Measurements from ENCODE around the gene ARMH2. TPM values are rescaled to one million over a fixed set of nuclear protein-coding genes. Genes with fewer than 3 reads are reported as not detected.

ARMH2 gene
- total and polyA plus RNA-seq, 9 of the 15 experiments (the other 6 are each of a cell fraction or from before 2014, with no cell fraction given), result not detected

DNA sequence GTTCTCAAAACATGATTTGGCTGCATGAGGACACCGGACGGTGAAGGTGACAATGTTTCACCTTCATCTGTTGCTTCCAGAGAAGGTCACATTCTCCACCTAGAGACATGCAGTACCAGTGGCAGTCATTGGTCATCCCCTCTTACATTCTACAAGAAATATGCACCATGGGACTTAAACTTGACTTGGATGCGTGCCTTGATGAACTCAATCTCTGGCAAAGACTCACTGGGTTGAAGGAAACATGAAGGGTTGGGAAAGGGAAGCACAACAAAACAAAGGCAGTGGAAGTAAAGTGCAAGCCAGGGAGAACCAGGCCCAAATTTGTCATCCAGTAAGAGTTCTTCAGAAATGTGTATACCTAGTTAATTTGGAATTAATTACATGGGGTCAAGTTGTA, 39.4 kb upstream of the ARMH2 start:
- POLR2A ChIA-PET, result interaction anchor here (1.3 kb wide), 1 partner anchor 13 kb away, joined by 3 read pairs; no protein-coding TSS in a partner anchor
- H4K20me1 ChIP-seq (replicated peaks; ENCODE audit: control insufficient read depth, insufficient read depth, low read length), result no peaks in the 10 kb centered on the region
- H3K9me3 ChIP-seq (replicated peaks; ENCODE audit: control insufficient read depth, insufficient read depth, low read depth, low read length), result no peaks in the 10 kb centered on the region
- H3K36me3 ChIP-seq (ENCODE audit: control insufficient read depth, insufficient read depth, low read length), result no peaks in the 10 kb centered on the region
- BruUV-seq (replicated peaks), result no TSS peak
- H3K9me1 ChIP-seq (ENCODE audit: control insufficient read depth, insufficient read depth, low read length), result no peaks in the 10 kb centered on the region
- H3K4me2 ChIP-seq (ENCODE audit: insufficient read depth, low read length), result no peak overlapping the region
- no peak overlapping the region for H3K9ac ChIP-seq (ENCODE audit: insufficient read depth in 1 of 2, low read depth in 2 of 2, low read length in 2 of 2)
- H3K79me2 ChIP-seq (ENCODE audit: control insufficient read depth, insufficient read depth, low read length), result no peaks in the 10 kb centered on the region
- no peak overlapping the region for H3K4me3 ChIP-seq
- FAIRE-seq, result no peak
- in situ Hi-C loops (cut with MboI) (no loop called here), intact Hi-C loops (cut with micrococcal nuclease) (no loop called here)
- H3K27ac ChIP-seq (ENCODE audit: extremely low read depth, low read depth, low read length), result no peak overlapping the region
- TF ChIP-seq PURB (CRISPR knock-in tag; IDR thresholded peaks at IDR 0.05; ENCODE audit: low read depth), result no peak
- no peak for TF ChIP-seq SRSF1 (IDR thresholded peaks at IDR 0.05; ENCODE audit: low read depth, low read length)
- TF ChIP-seq CHD1 (IDR thresholded peaks at IDR 0.05; ENCODE audit: low read length), result no peak
- no peak for TF ChIP-seq LCOR (CRISPR knock-in tag; IDR thresholded peaks at IDR 0.05)
- TF ChIP-seq HDAC8 (tag; IDR thresholded peaks at IDR 0.05), result no peak
- TF ChIP-seq ZNF165 (CRISPR knock-in tag; IDR thresholded peaks at IDR 0.05; ENCODE audit: borderline replicate concordance), result no peak
- TF ChIP-seq SRSF9 (IDR thresholded peaks at IDR 0.05; ENCODE audit: borderline replicate concordance, low read depth, low read length), result no peak
- TF ChIP-seq TRIM24 (IDR thresholded peaks at IDR 0.05), result no peak
- no peak for TF ChIP-seq STAT5B (CRISPR knock-in tag; IDR thresholded peaks at IDR 0.05)
- TF ChIP-seq, protein P1, sequence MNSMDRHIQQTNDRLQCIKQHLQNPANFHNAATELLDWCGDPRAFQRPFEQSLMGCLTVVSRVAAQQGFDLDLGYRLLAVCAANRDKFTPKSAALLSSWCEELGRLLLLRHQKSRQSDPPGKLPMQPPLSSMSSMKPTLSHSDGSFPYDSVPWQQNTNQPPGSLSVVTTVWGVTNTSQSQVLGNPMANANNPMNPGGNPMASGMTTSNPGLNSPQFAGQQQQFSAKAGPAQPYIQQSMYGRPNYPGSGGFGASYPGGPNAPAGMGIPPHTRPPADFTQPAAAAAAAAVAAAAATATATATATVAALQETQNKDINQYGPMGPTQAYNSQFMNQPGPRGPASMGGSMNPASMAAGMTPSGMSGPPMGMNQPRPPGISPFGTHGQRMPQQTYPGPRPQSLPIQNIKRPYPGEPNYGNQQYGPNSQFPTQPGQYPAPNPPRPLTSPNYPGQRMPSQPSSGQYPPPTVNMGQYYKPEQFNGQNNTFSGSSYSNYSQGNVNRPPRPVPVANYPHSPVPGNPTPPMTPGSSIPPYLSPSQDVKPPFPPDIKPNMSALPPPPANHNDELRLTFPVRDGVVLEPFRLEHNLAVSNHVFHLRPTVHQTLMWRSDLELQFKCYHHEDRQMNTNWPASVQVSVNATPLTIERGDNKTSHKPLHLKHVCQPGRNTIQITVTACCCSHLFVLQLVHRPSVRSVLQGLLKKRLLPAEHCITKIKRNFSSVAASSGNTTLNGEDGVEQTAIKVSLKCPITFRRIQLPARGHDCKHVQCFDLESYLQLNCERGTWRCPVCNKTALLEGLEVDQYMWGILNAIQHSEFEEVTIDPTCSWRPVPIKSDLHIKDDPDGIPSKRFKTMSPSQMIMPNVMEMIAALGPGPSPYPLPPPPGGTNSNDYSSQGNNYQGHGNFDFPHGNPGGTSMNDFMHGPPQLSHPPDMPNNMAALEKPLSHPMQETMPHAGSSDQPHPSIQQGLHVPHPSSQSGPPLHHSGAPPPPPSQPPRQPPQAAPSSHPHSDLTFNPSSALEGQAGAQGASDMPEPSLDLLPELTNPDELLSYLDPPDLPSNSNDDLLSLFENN (IDR thresholded peaks at IDR 0.05; ENCODE audit: low read depth in 2 of 2, low read length in 2 of 2), result no peak
- TF ChIP-seq NR2C2 (CRISPR knock-in tag; IDR thresholded peaks at IDR 0.05), result no peak
- no peak for TF ChIP-seq NR2C2 (tag; IDR thresholded peaks at IDR 0.05)
- TF ChIP-seq, protein P2, sequence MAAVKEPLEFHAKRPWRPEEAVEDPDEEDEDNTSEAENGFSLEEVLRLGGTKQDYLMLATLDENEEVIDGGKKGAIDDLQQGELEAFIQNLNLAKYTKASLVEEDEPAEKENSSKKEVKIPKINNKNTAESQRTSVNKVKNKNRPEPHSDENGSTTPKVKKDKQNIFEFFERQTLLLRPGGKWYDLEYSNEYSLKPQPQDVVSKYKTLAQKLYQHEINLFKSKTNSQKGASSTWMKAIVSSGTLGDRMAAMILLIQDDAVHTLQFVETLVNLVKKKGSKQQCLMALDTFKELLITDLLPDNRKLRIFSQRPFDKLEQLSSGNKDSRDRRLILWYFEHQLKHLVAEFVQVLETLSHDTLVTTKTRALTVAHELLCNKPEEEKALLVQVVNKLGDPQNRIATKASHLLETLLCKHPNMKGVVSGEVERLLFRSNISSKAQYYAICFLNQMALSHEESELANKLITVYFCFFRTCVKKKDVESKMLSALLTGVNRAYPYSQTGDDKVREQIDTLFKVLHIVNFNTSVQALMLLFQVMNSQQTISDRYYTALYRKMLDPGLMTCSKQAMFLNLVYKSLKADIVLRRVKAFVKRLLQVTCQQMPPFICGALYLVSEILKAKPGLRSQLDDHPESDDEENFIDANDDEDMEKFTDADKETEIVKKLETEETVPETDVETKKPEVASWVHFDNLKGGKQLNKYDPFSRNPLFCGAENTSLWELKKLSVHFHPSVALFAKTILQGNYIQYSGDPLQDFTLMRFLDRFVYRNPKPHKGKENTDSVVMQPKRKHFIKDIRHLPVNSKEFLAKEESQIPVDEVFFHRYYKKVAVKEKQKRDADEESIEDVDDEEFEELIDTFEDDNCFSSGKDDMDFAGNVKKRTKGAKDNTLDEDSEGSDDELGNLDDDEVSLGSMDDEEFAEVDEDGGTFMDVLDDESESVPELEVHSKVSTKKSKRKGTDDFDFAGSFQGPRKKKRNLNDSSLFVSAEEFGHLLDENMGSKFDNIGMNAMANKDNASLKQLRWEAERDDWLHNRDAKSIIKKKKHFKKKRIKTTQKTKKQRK (IDR thresholded peaks at IDR 0.05; ENCODE audit: borderline replicate concordance, low read depth, low read length), result no peak
- TF ChIP-seq ZKSCAN3 (CRISPR knock-in tag; IDR thresholded peaks at IDR 0.05), result no peak
- no peak for TF ChIP-seq CXXC5 (CRISPR knock-in tag; IDR thresholded peaks at IDR 0.05)
- no peak for TF ChIP-seq ATF1 (CRISPR knock-in tag; IDR thresholded peaks at IDR 0.05)
- no peak for TF ChIP-seq ATF1 (tag; IDR thresholded peaks at IDR 0.05)
- TF ChIP-seq ZNF143 (CRISPR knock-in tag; IDR thresholded peaks at IDR 0.05), result no peak
- no peak for TF ChIP-seq ZNF354B (CRISPR knock-in tag; IDR thresholded peaks at IDR 0.05)
- no peaks in the 10 kb centered on the region for H3K4me1 ChIP-seq (replicated peaks in 1 of 2; ENCODE audit: control insufficient read depth in 2 of 2, insufficient read depth in 2 of 2, low read length in 2 of 2)
- CTCF ChIA-PET (ENCODE audit: low intra/inter-chr PET ratio), result no interaction called here
- no peak for ATAC-seq
- DNase-seq (ENCODE audit: extremely low read depth in 1 of 4, low spot score in 3 of 4), result no peak
- WGBS (ENCODE audit: insufficient coverage, low coverage, missing lambda C conversion rate), result 2% methylated on average over 3 of the region's 3 CpGs
- peaks cover 13 to 24% of the 10 kb centered on the region in 2 experiments for H3K27me3 ChIP-seq (ENCODE audit: control insufficient read depth in 2 of 2, insufficient read depth in 2 of 2, low read length in 2 of 2)
- H2AFZ ChIP-seq (ENCODE audit: low read depth, low read length), result no peak overlapping the region

Data from K562 (cell line).